ENCODE data around the gene ALOX5AP.

ALOX5AP gene

GRCh38 chr13:30700364-30700763 is 35.0 kb upstream of the ALOX5AP start:
- Histone ChIP-seq H3K4me3 (ENCODE audit: low read depth, low read length) (no peak overlapping the region), H3K27ac (no peak overlapping the region), H3K27me3 (replicated peaks) (no peaks in the 10 kb centered on the region), H3K36me3 (replicated peaks) (no peaks in the 10 kb centered on the region)
- TF ChIP-seq, protein P1, sequence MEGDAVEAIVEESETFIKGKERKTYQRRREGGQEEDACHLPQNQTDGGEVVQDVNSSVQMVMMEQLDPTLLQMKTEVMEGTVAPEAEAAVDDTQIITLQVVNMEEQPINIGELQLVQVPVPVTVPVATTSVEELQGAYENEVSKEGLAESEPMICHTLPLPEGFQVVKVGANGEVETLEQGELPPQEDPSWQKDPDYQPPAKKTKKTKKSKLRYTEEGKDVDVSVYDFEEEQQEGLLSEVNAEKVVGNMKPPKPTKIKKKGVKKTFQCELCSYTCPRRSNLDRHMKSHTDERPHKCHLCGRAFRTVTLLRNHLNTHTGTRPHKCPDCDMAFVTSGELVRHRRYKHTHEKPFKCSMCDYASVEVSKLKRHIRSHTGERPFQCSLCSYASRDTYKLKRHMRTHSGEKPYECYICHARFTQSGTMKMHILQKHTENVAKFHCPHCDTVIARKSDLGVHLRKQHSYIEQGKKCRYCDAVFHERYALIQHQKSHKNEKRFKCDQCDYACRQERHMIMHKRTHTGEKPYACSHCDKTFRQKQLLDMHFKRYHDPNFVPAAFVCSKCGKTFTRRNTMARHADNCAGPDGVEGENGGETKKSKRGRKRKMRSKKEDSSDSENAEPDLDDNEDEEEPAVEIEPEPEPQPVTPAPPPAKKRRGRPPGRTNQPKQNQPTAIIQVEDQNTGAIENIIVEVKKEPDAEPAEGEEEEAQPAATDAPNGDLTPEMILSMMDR (IDR thresholded peaks at IDR 0.05; ENCODE audit: low read depth, low read length, missing control alignments) = no peak
- in situ Hi-C loops (cut with HindIII; ENCODE audit: low pct_ligation_motif_present, low sequenced_read_pairs) = no loop called here
- DNase-seq = no peak

GRCh38 chr13:30702006-30702405 is 33.3 kb upstream of the ALOX5AP start:
- Histone ChIP-seq H3K27ac (no peak overlapping the region), H3K36me3 (replicated peaks) (no peaks in the 10 kb centered on the region), H3K27me3 (replicated peaks) (no peaks in the 10 kb centered on the region), H3K4me3 (ENCODE audit: low read depth, low read length) (no peak overlapping the region)
- DNase-seq = no peak
- TF ChIP-seq, protein P1 (IDR thresholded peaks at IDR 0.05; ENCODE audit: low read depth, low read length, missing control alignments) = peak; percentile 36
- in situ Hi-C loops (cut with HindIII; ENCODE audit: low pct_ligation_motif_present, low sequenced_read_pairs) = no loop called here

GRCh38 chr13:30704596-30704995 is 30.7 kb upstream of the ALOX5AP start:
- H3K36me3 ChIP-seq (replicated peaks) = no peaks in the 10 kb centered on the region
- no peaks in the 10 kb centered on the region for H3K27me3 ChIP-seq (replicated peaks)
- no peak overlapping the region for H3K27ac ChIP-seq
- DNase-seq = no peak
- TF ChIP-seq, protein P1 (IDR thresholded peaks at IDR 0.05; ENCODE audit: low read depth, low read length, missing control alignments) = no peak
- no peak overlapping the region for H3K4me3 ChIP-seq (ENCODE audit: low read depth, low read length)
- in situ Hi-C loops (cut with HindIII; ENCODE audit: low pct_ligation_motif_present, low sequenced_read_pairs) = no loop called here

DNA sequence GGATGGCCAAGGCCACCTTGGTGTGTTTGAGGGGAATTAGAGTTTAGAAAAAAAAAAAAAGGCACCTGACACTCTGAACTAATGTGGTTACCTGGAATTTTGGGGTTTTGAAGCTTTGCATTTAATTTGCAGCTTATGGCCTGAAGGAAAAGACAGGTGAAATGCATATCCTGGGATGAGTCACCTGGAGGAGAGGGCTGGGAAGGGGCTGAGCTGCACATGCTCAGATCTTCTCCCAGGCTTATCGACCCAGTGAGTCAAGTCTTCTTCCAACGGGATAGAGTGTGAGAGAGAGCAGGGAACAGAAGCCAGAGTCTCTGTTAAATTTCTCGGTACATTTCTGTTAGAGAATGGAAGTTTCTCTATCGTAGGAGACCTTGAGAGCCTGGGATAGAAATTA is 29.7 kb upstream of the ALOX5AP start:
- no peak for DNase-seq
- Histone ChIP-seq H3K36me3 (replicated peaks) (no peaks in the 10 kb centered on the region), H3K27me3 (replicated peaks) (no peaks in the 10 kb centered on the region), H3K27ac (no peak overlapping the region), H3K4me3 (ENCODE audit: low read depth, low read length) (no peak overlapping the region)
- in situ Hi-C loops (cut with HindIII; ENCODE audit: low pct_ligation_motif_present, low sequenced_read_pairs) = no loop called here
- TF ChIP-seq, protein P1 (IDR thresholded peaks at IDR 0.05; ENCODE audit: low read depth, low read length, missing control alignments) = no peak

- Histone ChIP-seq H3K4me3 (ENCODE audit: low read depth, low read length) (no peak overlapping the region), H3K27me3 (replicated peaks) (no peaks in the 10 kb centered on the region), H3K27ac (no peak overlapping the region), H3K36me3 (replicated peaks) (no peaks in the 10 kb centered on the region)
- TF ChIP-seq, protein P1 (IDR thresholded peaks at IDR 0.05; ENCODE audit: low read depth, low read length, missing control alignments) = no peak
- in situ Hi-C loops (cut with HindIII; ENCODE audit: low pct_ligation_motif_present, low sequenced_read_pairs) = no loop called here
- peak; percentile 66 for DNase-seq
These were observed 26.8 kb upstream of the ALOX5AP start for GRCh38 chr13:30708541-30708940.

DNA sequence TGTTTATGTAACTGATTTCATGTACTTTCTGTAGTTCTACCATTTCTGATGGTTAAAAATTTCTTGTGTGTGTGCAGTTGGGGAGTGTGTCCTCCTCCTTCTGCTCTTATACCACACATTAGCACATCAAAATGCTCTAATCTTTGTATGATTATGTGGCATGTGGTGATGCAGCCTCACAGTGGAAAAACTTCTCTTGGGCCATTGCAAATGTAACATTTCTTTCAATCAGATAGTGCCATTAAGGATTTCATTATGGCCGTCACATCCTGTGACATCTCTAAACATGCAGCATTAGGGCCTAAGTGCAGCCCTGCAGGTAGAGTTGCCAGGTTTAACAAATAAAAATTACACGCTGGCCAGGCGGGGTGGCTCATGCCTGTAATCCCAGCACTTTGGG is 24.9 kb upstream of the ALOX5AP start:
- Histone ChIP-seq H3K27me3 (replicated peaks) (no peaks in the 10 kb centered on the region), H3K36me3 (replicated peaks) (no peaks in the 10 kb centered on the region), H3K27ac (no peak overlapping the region), H3K4me3 (ENCODE audit: low read depth, low read length) (no peak overlapping the region)
- TF ChIP-seq, protein P1 (IDR thresholded peaks at IDR 0.05; ENCODE audit: low read depth, low read length, missing control alignments) = no peak
- no peak for DNase-seq
- in situ Hi-C loops (cut with HindIII; ENCODE audit: low pct_ligation_motif_present, low sequenced_read_pairs) = no loop called here

Measured in brain microvascular endothelial cell (primary cell).